SU-DHL-6 (cell line): ENCODE data around the gene HYDIN.
"Not testable (repeated sequence)": the region's sequence is repeated elsewhere in the genome, so short reads cannot be mapped to it uniquely, and the experiment has no call there.

Experiments used
- H2AFZ ChIP-seq: fragments of 200-600 bp; sonication (generic); 2 replicates; pipeline ENCODE4 v1.6.1; 2014; ENCODE audit warnings: low read depth, mild to moderate bottlenecking, moderate library complexity, mixed read lengths, antibody characterized with exemption, low read length; ENCODE audit not compliant: severe bottlenecking
- H3F3A ChIP-seq: fragments of 200-600 bp; shearing (Covaris generic); 2 replicates; pipeline ENCODE4 v1.6.0; 2016; ENCODE audit warnings: antibody characterized with exemption, mild to moderate bottlenecking; ENCODE audit not compliant: insufficient read depth
- H3K27ac ChIP-seq: fragments of 200-600 bp; sonication (generic); 2 replicates; pipeline ENCODE4 v1.5.1; 2016; ENCODE audit warnings: low read depth, mild to moderate bottlenecking, low read length, moderate library complexity, mixed read lengths
- H3K27me3 ChIP-seq: fragments of 200-600 bp; sonication (generic), shearing (Covaris generic); 2 replicates; pipeline ENCODE4 v1.6.0; 2014; ENCODE audit warnings: mild to moderate bottlenecking, low read length
- H3K36me3 ChIP-seq: fragments of 200-600 bp; sonication (generic); 2 replicates; pipeline ENCODE4 v1.6.1; 2014; ENCODE audit warnings: mild to moderate bottlenecking, low read length, mixed read lengths
- H3K4me2 ChIP-seq: fragments of 300-600, 200-600 bp; shearing (Covaris generic), sonication (generic); 2 replicates; pipeline ENCODE4 v1.6.0; 2014; ENCODE audit warnings: low read length, low read depth, mild to moderate bottlenecking; ENCODE audit not compliant: poor library complexity, severe bottlenecking
- H3K4me3 ChIP-seq: fragments of 200-600 bp; sonication (generic); 2 replicates; pipeline ENCODE4 v1.5.1; 2014; ENCODE audit warnings: antibody characterized with exemption, low read length, mild to moderate bottlenecking, mixed read lengths; ENCODE audit not compliant: insufficient read depth, poor library complexity, severe bottlenecking
- H3K79me2 ChIP-seq: fragments of 200-600 bp; sonication (generic); 2 replicates; pipeline ENCODE4 v1.6.1; 2014; ENCODE audit warnings: mild to moderate bottlenecking, low read length, moderate library complexity; ENCODE audit not compliant: insufficient read depth
- H3K9ac ChIP-seq: fragments of 200-600 bp; sonication (generic); 2 replicates; pipeline ENCODE4 v1.7.0; 2014; ENCODE audit warnings: mild to moderate bottlenecking, low read length
- H3K9me2 ChIP-seq: fragments of 200-600 bp; sonication (generic); replicated peaks from 2 replicates; pipeline ENCODE4 v1.6.1; 2014; ENCODE audit warnings: low read length; ENCODE audit not compliant: insufficient read depth
- H3K9me3 ChIP-seq: fragments of 200-600 bp; sonication (generic); 2 replicates; pipeline ENCODE4 v1.6.1; 2014; ENCODE audit warnings: low read length, mixed read lengths; ENCODE audit not compliant: insufficient read depth
- H4K20me1 ChIP-seq: fragments of 200-600 bp; sonication (generic); 2 replicates; pipeline ENCODE4 v1.6.1; 2014; ENCODE audit warnings: low read depth, mild to moderate bottlenecking, antibody characterized with exemption, low read length, moderate library complexity, mixed read lengths

Gene HYDIN

GRCh38 chr16:71070651-71071050 lies 159.9 kb downstream of the HYDIN start:
- H3K27ac ChIP-seq, H3K4me3 ChIP-seq, H3K9me2 ChIP-seq, H3F3A ChIP-seq, H3K79me2 ChIP-seq, H4K20me1 ChIP-seq, H3K9me3 ChIP-seq, H3K27me3 ChIP-seq, H2AFZ ChIP-seq, H3K4me2 ChIP-seq, H3K36me3 ChIP-seq, H3K9ac ChIP-seq: not testable (repeated sequence)

DNA sequence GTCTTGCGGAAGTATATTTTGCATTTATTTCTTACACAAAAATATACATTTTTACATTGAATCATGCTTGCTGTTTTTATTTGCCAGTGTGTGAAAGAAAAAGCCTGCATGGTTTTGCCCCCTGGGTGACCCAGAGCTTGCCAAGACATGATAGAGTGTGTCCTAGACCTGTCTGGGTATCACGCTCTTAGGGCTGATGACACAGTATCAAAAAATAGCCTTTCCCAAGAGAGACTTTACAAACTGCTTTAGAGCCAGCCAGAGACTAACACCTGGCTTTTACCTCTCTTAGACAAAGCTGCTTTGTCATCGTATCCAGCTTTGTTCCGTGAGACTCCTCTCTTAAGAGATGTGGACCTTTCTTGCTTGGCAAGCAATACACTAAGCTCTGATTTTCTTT lies 160.7 kb downstream of the HYDIN start:
- not testable (repeated sequence) for H3K9me2 ChIP-seq, H3K4me3 ChIP-seq, H4K20me1 ChIP-seq, H3K36me3 ChIP-seq, H3K4me2 ChIP-seq, H3K27ac ChIP-seq, H2AFZ ChIP-seq, H3K9me3 ChIP-seq, H3K79me2 ChIP-seq, H3F3A ChIP-seq, H3K27me3 ChIP-seq, H3K9ac ChIP-seq

- not testable (repeated sequence) for H3K36me3 ChIP-seq, H3K4me2 ChIP-seq, H4K20me1 ChIP-seq, H3K27me3 ChIP-seq, H2AFZ ChIP-seq, H3K9me2 ChIP-seq, H3K4me3 ChIP-seq, H3K79me2 ChIP-seq, H3F3A ChIP-seq, H3K27ac ChIP-seq, H3K9me3 ChIP-seq, H3K9ac ChIP-seq
Observed at GRCh38 chr16:71053897-71054609, 176.5 kb downstream of the HYDIN start.

DNA sequence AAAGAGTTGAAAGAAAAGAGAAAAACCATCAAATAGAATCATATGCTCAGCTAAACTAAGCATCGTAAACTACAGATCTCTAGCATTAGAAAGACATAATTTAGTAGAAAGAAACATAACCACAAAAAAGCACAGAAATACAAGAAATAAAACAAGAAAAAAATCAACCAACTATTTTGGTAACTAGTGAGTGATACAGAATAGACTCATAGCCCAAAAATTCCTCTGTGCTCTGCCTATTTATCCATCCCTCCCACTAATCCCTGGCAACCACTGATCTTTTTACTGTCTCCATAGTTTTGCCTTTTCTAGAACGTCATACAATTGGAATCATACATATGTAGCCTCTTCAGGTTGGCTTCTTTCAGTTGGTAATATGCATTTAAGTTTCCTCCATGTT lies 180.2 kb downstream of the HYDIN start:
- not testable (repeated sequence) for H3K27ac ChIP-seq, H3K4me2 ChIP-seq, H3K79me2 ChIP-seq, H3K27me3 ChIP-seq, H2AFZ ChIP-seq, H4K20me1 ChIP-seq, H3K9me3 ChIP-seq, H3F3A ChIP-seq, H3K9me2 ChIP-seq, H3K9ac ChIP-seq, H3K36me3 ChIP-seq, H3K4me3 ChIP-seq

- H3K36me3 ChIP-seq, H3K79me2 ChIP-seq, H3K27ac ChIP-seq, H3K9me2 ChIP-seq, H2AFZ ChIP-seq, H4K20me1 ChIP-seq, H3F3A ChIP-seq, H3K9me3 ChIP-seq, H3K4me3 ChIP-seq, H3K27me3 ChIP-seq, H3K4me2 ChIP-seq, H3K9ac ChIP-seq: not testable (repeated sequence)
Observed at GRCh38 chr16:71039368-71040111, 191.0 kb downstream of the HYDIN start.

DNA sequence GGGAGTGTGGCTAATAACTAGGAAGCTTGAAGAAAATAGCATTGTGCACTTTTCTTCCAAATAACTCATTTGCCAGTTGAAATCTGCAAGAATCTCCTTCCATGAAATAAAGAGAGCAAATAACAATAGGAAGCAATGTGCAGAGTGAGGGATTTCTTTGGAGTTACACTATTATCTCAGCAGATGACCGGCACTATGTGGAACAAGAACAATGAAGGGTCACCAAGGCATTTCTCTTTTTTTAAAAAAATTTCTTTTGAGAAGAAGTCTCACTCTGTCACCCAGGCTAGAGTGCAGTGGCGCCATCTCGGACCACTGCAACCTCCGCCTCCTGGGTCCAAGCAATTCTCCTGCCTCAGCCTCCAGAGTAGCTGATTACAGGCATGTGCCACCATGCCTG lies 192.1 kb downstream of the HYDIN start:
- H3K9me2 ChIP-seq, H3F3A ChIP-seq, H3K27me3 ChIP-seq, H3K79me2 ChIP-seq, H3K4me3 ChIP-seq, H4K20me1 ChIP-seq, H3K9me3 ChIP-seq, H3K27ac ChIP-seq, H3K9ac ChIP-seq, H3K4me2 ChIP-seq, H2AFZ ChIP-seq, H3K36me3 ChIP-seq: not testable (repeated sequence)

DNA sequence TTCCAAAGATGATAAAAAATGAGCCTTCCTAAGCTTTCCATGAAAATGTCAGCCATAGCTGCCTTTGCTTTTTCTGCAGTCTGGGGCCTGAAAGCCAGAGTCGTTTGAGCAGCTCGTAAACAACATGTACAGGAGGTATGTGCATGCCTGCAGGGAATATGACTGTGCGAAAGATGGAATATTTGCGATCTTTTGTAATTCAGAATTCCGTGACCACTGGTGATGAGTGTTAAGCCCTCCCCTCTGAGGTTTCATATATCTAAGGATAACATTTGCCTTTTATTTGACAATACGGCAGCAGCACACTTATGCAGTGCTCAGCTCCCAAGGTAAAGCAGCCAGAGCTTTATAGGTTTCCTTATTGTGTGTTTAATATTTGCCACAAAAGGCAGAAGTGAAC lies 192.5 kb downstream of the HYDIN start:
- not testable (repeated sequence) for H3K4me3 ChIP-seq, H3K36me3 ChIP-seq, H3K9ac ChIP-seq

GRCh38 chr16:71028032-71028727 lies 202.3 kb downstream of the HYDIN start:
- not testable (repeated sequence) for H3K36me3 ChIP-seq, H3K9me2 ChIP-seq, H3K4me2 ChIP-seq, H2AFZ ChIP-seq, H3K9me3 ChIP-seq, H3F3A ChIP-seq, H3K27me3 ChIP-seq, H3K79me2 ChIP-seq, H3K4me3 ChIP-seq, H3K9ac ChIP-seq, H4K20me1 ChIP-seq, H3K27ac ChIP-seq

More for the DNA sequence above, 192.5 kb downstream of the HYDIN start:
- H3K27ac ChIP-seq, H3K9me3 ChIP-seq, H4K20me1 ChIP-seq, H3K9me2 ChIP-seq, H3F3A ChIP-seq, H3K4me2 ChIP-seq, H3K27me3 ChIP-seq, H2AFZ ChIP-seq, H3K79me2 ChIP-seq: not testable (repeated sequence)
